GM12891 (cell line): Measurements from ENCODE around the gene APOL3.

Source experiments
- PAX5 ChIP-seq: IDR thresholded peaks from 2 replicates; pipeline ENCODE4 v1.6.1; 2011; ENCODE audit warnings: low read length, moderate library complexity, mild to moderate bottlenecking; ENCODE audit not compliant: insufficient read depth, severe bottlenecking
- POLR2A ChIP-seq: IDR thresholded peaks from 2 replicates; pipeline ENCODE4 v1.6.1; 2011; ENCODE audit warnings: low read depth, low read length, control low read depth
- POLR2AphosphoS5 ChIP-seq: IDR thresholded peaks from 2 replicates; pipeline ENCODE4 v1.6.1; 2011; ENCODE audit warnings: low read depth, low read length, control low read depth
- TAF1 ChIP-seq: IDR thresholded peaks from 2 replicates; pipeline ENCODE4 v1.6.1; 2011; ENCODE audit warnings: low read depth, low read length, control low read depth

- no peak for TF ChIP-seq POLR2A
- no peak for TF ChIP-seq POLR2AphosphoS5
- no peak for TF ChIP-seq PAX5
- no peak for TF ChIP-seq TAF1
Measured at GRCh38 chr22:36191106-36191836, 30.7 kb upstream of the APOL3 start.
